ENCODE data around the gene HNRNPCL2. TPM values are rescaled to one million over a fixed set of nuclear protein-coding genes. Genes with fewer than 3 reads are reported as not detected.
"Not testable (repeated sequence)": the region's sequence is repeated elsewhere in the genome, so short reads cannot be mapped to it uniquely, and the experiment has no call there.

Gene HNRNPCL2
- not detected in 2 replicates for total RNA-seq (2014; rRNA removed; shearing (Covaris generic); ENCODE audit: low replicate concordance)

GRCh38 chr1:13116754-13117153 lies at the start of gene HNRNPCL2:
Gene HNRNPCL2, minus strand, starts transcription at chr1:13116854. Its CDS starts 454 bp downstream, at chr1:13116400.
- DNase-seq, H3K4me3 ChIP-seq, H3K9me3 ChIP-seq, H3K27me3 ChIP-seq, H3K36me3 ChIP-seq: not testable (repeated sequence)

DNA sequence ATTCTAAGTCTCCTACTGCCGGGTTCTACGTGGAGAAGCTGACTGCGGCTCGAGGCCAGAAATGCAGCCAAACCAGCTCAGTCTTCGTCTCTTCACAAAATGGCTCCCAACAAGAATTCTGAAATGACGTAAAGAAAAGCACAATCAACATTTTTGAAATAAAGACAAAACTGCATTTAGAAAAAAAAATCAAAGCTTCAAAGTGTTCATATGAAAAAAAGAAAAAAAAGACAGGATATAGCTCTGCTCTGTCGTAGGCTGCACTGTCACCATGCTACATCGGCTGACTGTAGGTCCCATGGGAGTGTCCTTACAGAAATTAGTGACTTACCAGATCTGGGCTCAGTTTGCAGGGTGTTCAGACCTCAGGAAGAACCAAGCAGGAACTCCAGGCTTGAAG lies 48.9 kb upstream of the HNRNPCL2 start, which contains the start of gene HNRNPCL4:
HNRNPCL4 (minus strand) TSS at position 101 of the 400 bp plus-strand sequence. CDS start 164 bp downstream, outside the sequence.
- not testable (repeated sequence) for DNase-seq, H3K4me3 ChIP-seq, H3K9me3 ChIP-seq, H3K36me3 ChIP-seq, H3K27me3 ChIP-seq

DNA sequence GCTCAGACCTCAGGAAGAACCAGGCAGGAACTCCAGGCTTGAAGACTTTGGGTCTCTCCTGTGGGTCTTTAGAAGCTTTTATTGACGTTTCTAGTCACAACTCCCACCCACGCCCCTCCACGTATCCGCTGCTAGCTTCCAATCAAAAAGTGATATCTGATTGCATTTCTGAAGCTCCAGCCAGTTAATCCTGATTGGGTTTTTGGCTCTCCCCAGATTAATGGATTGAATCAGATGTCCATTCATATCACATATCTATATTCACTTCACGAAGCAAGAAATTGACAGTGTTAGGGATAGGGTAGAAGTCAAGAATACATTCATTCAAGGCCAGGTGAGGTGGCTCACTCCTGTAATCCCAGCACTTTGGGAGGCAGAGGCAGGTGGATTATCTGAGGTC lies 39.3 kb upstream of the HNRNPCL2 start, which contains the start of gene PRAMEF26:
PRAMEF26 (minus strand) TSS at position 101 of the 400 bp plus-strand sequence. CDS start 2,914 bp downstream, outside the sequence.
- not testable (repeated sequence) for DNase-seq, H3K4me3 ChIP-seq, H3K27me3 ChIP-seq, H3K36me3 ChIP-seq, H3K9me3 ChIP-seq

DNA sequence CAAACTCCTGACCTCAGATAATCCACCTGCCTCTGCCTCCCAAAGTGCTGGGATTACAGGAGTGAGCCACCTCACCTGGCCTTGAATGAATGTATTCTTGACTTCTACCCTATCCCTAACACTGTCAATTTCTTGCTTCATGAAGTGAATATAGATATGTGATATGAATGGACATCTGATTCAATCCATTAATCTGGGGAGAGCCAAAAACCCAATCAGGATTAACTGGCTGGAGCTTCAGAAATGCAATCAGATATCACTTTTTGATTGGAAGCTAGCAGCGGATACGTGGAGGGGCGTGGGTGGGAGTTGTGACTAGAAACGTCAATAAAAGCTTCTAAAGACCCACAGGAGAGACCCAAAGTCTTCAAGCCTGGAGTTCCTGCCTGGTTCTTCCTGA lies 46.2 kb downstream of the HNRNPCL2 start, which contains the start of gene PRAMEF25:
PRAMEF25 (plus strand) TSS at position 301 of the 400 bp plus-strand sequence. CDS start 2,920 bp downstream, outside the sequence.
- H3K36me3 ChIP-seq, DNase-seq: not testable (repeated sequence)

More for the DNA sequence above, 46.2 kb downstream of the HNRNPCL2 start, which contains the start of gene PRAMEF25:
- not testable (repeated sequence) for H3K9me3 ChIP-seq, H3K4me3 ChIP-seq, H3K27me3 ChIP-seq

Other genes with a start within 250 kb of the HNRNPCL2 start
- not detected in 2 replicates for gene PRAMEF4, start 230.7 kb downstream of the HNRNPCL2 start, total RNA-seq (2014; rRNA removed; shearing (Covaris generic); ENCODE audit: low replicate concordance)
- gene PRAMEF10, start 218.6 kb downstream of the HNRNPCL2 start, total RNA-seq (2014; rRNA removed; shearing (Covaris generic); ENCODE audit: low replicate concordance), result not detected in 2 replicates
- gene PRAMEF7, start 200.2 kb downstream of the HNRNPCL2 start, total RNA-seq (2014; rRNA removed; shearing (Covaris generic); ENCODE audit: low replicate concordance), result not detected in 2 replicates
- gene PRAMEF6, start 169.3 kb downstream of the HNRNPCL2 start, total RNA-seq (2014; rRNA removed; shearing (Covaris generic); ENCODE audit: low replicate concordance), result not detected in 2 replicates
- gene PRAMEF27, start 60.3 kb downstream of the HNRNPCL2 start, total RNA-seq (2014; rRNA removed; shearing (Covaris generic); ENCODE audit: low replicate concordance), result not detected in 2 replicates
- not detected in 2 replicates for gene HNRNPCL3, start 56.1 kb downstream of the HNRNPCL2 start, total RNA-seq (2014; rRNA removed; shearing (Covaris generic); ENCODE audit: low replicate concordance)
- not detected in 2 replicates for gene PRAMEF25, start 46.1 kb downstream of the HNRNPCL2 start, total RNA-seq (2014; rRNA removed; shearing (Covaris generic); ENCODE audit: low replicate concordance)
- not detected in 2 replicates for gene PRAMEF26, start 39.2 kb upstream of the HNRNPCL2 start, total RNA-seq (2014; rRNA removed; shearing (Covaris generic); ENCODE audit: low replicate concordance)
- gene HNRNPCL4, start 48.8 kb upstream of the HNRNPCL2 start, total RNA-seq (2014; rRNA removed; shearing (Covaris generic); ENCODE audit: low replicate concordance), result not detected in 2 replicates
- not detected in 2 replicates for gene PRAMEF9, start 55.0 kb upstream of the HNRNPCL2 start, total RNA-seq (2014; rRNA removed; shearing (Covaris generic); ENCODE audit: low replicate concordance)
- gene PRAMEF13, start 84.6 kb upstream of the HNRNPCL2 start, total RNA-seq (2014; rRNA removed; shearing (Covaris generic); ENCODE audit: low replicate concordance), result not detected in 2 replicates
- gene PRAMEF18, start 109.3 kb upstream of the HNRNPCL2 start, total RNA-seq (2014; rRNA removed; shearing (Covaris generic); ENCODE audit: low replicate concordance), result not detected in 2 replicates
- gene PRAMEF5, start 137.3 kb upstream of the HNRNPCL2 start, total RNA-seq (2014; rRNA removed; shearing (Covaris generic); ENCODE audit: low replicate concordance), result not detected in 2 replicates
- gene PRAMEF8, start 168.3 kb upstream of the HNRNPCL2 start, total RNA-seq (2014; rRNA removed; shearing (Covaris generic); ENCODE audit: low replicate concordance), result not detected in 2 replicates
- gene PRAMEF33, start 186.7 kb upstream of the HNRNPCL2 start, total RNA-seq (2014; rRNA removed; shearing (Covaris generic); ENCODE audit: low replicate concordance), result not detected in 2 replicates
- not detected in 2 replicates for gene PRAMEF15, start 198.7 kb upstream of the HNRNPCL2 start, total RNA-seq (2014; rRNA removed; shearing (Covaris generic); ENCODE audit: low replicate concordance)
- gene PRAMEF14, start 230.3 kb upstream of the HNRNPCL2 start, total RNA-seq (2014; rRNA removed; shearing (Covaris generic); ENCODE audit: low replicate concordance), result not detected in 2 replicates

All from MG63 (cell line).